DOHH2 (cell line): ENCODE results near the gene IL17RA.

ENCODE experiments used
- EZH2phosphoT487 ChIP-seq: fragments of 200-600 bp; sonication (generic); IDR thresholded peaks from 2 replicates; pipeline ENCODE4 v1.6.1; 2017; ENCODE audit warnings: borderline replicate concordance, mild to moderate bottlenecking, antibody characterized with exemption, low read length, moderate library complexity, mixed read lengths
- TF ChIP-seq, protein P1 (sequence below): fragments of 200-600 bp; sonication (generic); IDR thresholded peaks from one replicate; pipeline ENCODE4 v1.5.1; 2014; ENCODE audit warnings: antibody characterized with exemption, mild to moderate bottlenecking, low read depth, low read length; ENCODE audit not compliant: poor library complexity, severe bottlenecking

DNA sequence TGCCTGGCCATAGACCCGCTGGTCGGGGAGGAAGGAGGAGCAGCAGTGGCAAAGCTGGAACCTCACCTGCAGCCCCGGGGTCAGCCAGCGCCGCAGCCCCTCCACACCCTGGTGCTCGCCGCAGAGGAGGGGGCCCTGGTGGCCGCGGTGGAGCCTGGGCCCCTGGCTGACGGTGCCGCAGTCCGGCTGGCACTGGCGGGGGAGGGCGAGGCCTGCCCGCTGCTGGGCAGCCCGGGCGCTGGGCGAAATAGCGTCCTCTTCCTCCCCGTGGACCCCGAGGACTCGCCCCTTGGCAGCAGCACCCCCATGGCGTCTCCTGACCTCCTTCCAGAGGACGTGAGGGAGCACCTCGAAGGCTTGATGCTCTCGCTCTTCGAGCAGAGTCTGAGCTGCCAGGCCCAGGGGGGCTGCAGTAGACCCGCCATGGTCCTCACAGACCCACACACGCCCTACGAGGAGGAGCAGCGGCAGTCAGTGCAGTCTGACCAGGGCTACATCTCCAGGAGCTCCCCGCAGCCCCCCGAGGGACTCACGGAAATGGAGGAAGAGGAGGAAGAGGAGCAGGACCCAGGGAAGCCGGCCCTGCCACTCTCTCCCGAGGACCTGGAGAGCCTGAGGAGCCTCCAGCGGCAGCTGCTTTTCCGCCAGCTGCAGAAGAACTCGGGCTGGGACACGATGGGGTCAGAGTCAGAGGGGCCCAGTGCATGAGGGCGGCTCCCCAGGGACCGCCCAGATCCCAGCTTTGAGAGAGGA, 24.5 kb downstream of the IL17RA start:
- TF ChIP-seq, protein P1, sequence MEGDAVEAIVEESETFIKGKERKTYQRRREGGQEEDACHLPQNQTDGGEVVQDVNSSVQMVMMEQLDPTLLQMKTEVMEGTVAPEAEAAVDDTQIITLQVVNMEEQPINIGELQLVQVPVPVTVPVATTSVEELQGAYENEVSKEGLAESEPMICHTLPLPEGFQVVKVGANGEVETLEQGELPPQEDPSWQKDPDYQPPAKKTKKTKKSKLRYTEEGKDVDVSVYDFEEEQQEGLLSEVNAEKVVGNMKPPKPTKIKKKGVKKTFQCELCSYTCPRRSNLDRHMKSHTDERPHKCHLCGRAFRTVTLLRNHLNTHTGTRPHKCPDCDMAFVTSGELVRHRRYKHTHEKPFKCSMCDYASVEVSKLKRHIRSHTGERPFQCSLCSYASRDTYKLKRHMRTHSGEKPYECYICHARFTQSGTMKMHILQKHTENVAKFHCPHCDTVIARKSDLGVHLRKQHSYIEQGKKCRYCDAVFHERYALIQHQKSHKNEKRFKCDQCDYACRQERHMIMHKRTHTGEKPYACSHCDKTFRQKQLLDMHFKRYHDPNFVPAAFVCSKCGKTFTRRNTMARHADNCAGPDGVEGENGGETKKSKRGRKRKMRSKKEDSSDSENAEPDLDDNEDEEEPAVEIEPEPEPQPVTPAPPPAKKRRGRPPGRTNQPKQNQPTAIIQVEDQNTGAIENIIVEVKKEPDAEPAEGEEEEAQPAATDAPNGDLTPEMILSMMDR: no peak
- no peak for TF ChIP-seq EZH2phosphoT487
